Islet of Langerhans (tissue), 1 donor: ENCODE measurements around the gene GABBR2.

ENCODE experiments used
- FAIRE-seq: peaks from one replicate; lab custom pipeline; 2011; peaks lifted over from hg19 to GRCh38; lab: Jason Lieb, UNC

Gene GABBR2

GRCh38 chr9:98254228-98255060 lies 454.3 kb downstream of the GABBR2 start:
- no peak for FAIRE-seq

GRCh38 chr9:98253565-98253964 lies 455.2 kb downstream of the GABBR2 start:
- no peak for FAIRE-seq

- FAIRE-seq = no peak
These were observed 457.2 kb downstream of the GABBR2 start for GRCh38 chr9:98251551-98251950.

- no peak for FAIRE-seq
These were observed 459.0 kb downstream of the GABBR2 start for GRCh38 chr9:98249771-98250170.

- FAIRE-seq = no peak
These were observed 459.8 kb downstream of the GABBR2 start for GRCh38 chr9:98248737-98249474.

GRCh38 chr9:98247831-98248657 lies 460.7 kb downstream of the GABBR2 start:
- FAIRE-seq = no peak

- no peak for FAIRE-seq
These were observed 466.3 kb downstream of the GABBR2 start for GRCh38 chr9:98242426-98242825.

GRCh38 chr9:98241357-98242300 lies 467.1 kb downstream of the GABBR2 start:
- FAIRE-seq = no peak

GRCh38 chr9:98240475-98240874 lies 468.3 kb downstream of the GABBR2 start:
- FAIRE-seq = no peak
